ENCODE measurements around the gene RNF144B. TPM values are rescaled to one million over a fixed set of nuclear protein-coding genes. Genes with fewer than 3 reads are reported as not detected.

Gene RNF144B
- total and polyA plus RNA-seq, 9 of the 15 experiments (the other 6 are each of a cell fraction or from before 2014, with no cell fraction given), result 0.01 TPM; not detected in 8

GRCh38 chr6:18488526-18489270 is 101.5 kb downstream of the RNF144B start:
- H3K4me2 ChIP-seq (ENCODE audit: insufficient read depth, low read length), result no peak overlapping the region
- CTCF ChIA-PET (ENCODE audit: low intra/inter-chr PET ratio), result no interaction called here
- no peaks in the 10 kb centered on the region for H4K20me1 ChIP-seq (replicated peaks; ENCODE audit: control insufficient read depth, insufficient read depth, low read length)
- in situ Hi-C loops (cut with MboI) (no loop called here), intact Hi-C loops (cut with micrococcal nuclease) (no loop called here)
- no peak overlapping the region for H3K9ac ChIP-seq (ENCODE audit: insufficient read depth in 1 of 2, low read depth in 2 of 2, low read length in 2 of 2)
- no peaks in the 10 kb centered on the region for H3K36me3 ChIP-seq (ENCODE audit: control insufficient read depth, insufficient read depth, low read length)
- H3K27ac ChIP-seq (ENCODE audit: extremely low read depth, low read depth, low read length), result no peak overlapping the region
- ATAC-seq, result no peak
- H3K79me2 ChIP-seq (ENCODE audit: control insufficient read depth, insufficient read depth, low read length), result no peaks in the 10 kb centered on the region
- no peaks in the 10 kb centered on the region for H3K9me3 ChIP-seq (replicated peaks; ENCODE audit: control insufficient read depth, insufficient read depth, low read depth, low read length)
- no peak for FAIRE-seq
- no peak for DNase-seq (ENCODE audit: extremely low read depth in 1 of 4, low spot score in 3 of 4)
- no peak for TF ChIP-seq ZBTB2 (IDR thresholded peaks at IDR 0.05)
- no peak for TF ChIP-seq EZH2 (IDR thresholded peaks at IDR 0.05; ENCODE audit: borderline replicate concordance, low read depth, low read length)
- no peak for TF ChIP-seq TCF7 (IDR thresholded peaks at IDR 0.05; ENCODE audit: borderline replicate concordance)
- TF ChIP-seq CGGBP1 (CRISPR knock-in tag; IDR thresholded peaks at IDR 0.05), result no peak
- TF ChIP-seq SPI1 (IDR thresholded peaks at IDR 0.05; ENCODE audit: borderline replicate concordance, low read depth, low read length), result no peak
- H2AFZ ChIP-seq (ENCODE audit: low read depth, low read length), result no peak overlapping the region
- WGBS (ENCODE audit: insufficient coverage, low coverage, missing lambda C conversion rate), result 6% methylated on average over 5 of the region's 5 CpGs
- H3K27me3 ChIP-seq (ENCODE audit: control insufficient read depth in 2 of 2, insufficient read depth in 2 of 2, low read length in 2 of 2), result peaks cover 0 to 5% of the 10 kb centered on the region in 2 experiments; a peak in 1 of 5 replicates
- no peaks in the 10 kb centered on the region for H3K4me1 ChIP-seq (replicated peaks in 1 of 2; ENCODE audit: control insufficient read depth in 2 of 2, insufficient read depth in 2 of 2, low read length in 2 of 2)
- POLR2A ChIA-PET, result no interaction called here
- H3K9me1 ChIP-seq (ENCODE audit: control insufficient read depth, insufficient read depth, low read length), result no peaks in the 10 kb centered on the region
- H3K4me3 ChIP-seq, result no peak overlapping the region
- no TSS peak for BruUV-seq (replicated peaks)

All from K562 (cell line).